ENCODE measurements around the gene BANF2. TPM values are rescaled to one million over a fixed set of nuclear protein-coding genes. Genes with fewer than 3 reads are reported as not detected.

BANF2 gene
- total and polyA plus RNA-seq, 2 of the 8 experiments (the other 6 are each of a cell fraction or from before 2014, with no cell fraction given): not detected

DNA sequence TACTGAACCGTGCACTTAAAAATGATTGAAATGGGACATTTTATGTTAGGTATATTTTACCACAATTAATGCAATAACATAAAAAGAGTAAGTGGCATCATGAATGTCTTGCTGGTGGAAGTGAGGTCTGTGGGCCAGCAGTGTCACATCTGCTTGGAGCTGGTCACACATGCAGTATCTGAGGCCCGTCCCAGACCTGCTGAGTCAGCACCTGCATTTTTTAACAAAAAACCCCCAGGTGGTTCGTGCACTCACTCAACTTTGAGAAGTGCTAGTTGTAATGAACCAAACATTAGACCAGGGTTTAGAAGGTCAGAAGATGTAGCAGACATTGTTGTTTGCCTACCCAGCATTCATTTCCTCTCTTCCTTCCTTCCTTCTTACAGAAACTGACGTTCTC lies 21.0 kb downstream of the BANF2 start:
- CTCF ChIA-PET (ENCODE audit: partially characterized antibody): interaction anchor here (0.6 kb wide), 1 partner anchor 88 kb away, joined by 3 read pairs; no protein-coding TSS in a partner anchor
- no peaks in the 10 kb centered on the region for H4K20me1 ChIP-seq (replicated peaks in 1 of 2; ENCODE audit: control insufficient read depth in 1 of 2, insufficient read depth in 2 of 2, low read length in 2 of 2)
- POLR2A ChIA-PET (ENCODE audit: partially characterized antibody): no interaction called here
- H2BK5ac ChIP-seq (ENCODE audit: low read depth, low read length): no peak overlapping the region
- H3K4me3 ChIP-seq (ENCODE audit: extremely low read depth in 1 of 4, insufficient read depth in 2 of 4, low read depth in 3 of 4, low read length in 4 of 4): no peak overlapping the region
- DNase-seq (ENCODE audit: low read depth in 1 of 2, low spot score in 2 of 2) (no peak), FAIRE-seq (no peak)
- H3K79me2 ChIP-seq (ENCODE audit: control insufficient read depth in 1 of 2, insufficient read depth in 2 of 2, low read length in 2 of 2): no peaks in the 10 kb centered on the region
- H3K23me2 ChIP-seq (ENCODE audit: low read depth, low read length): no peaks in the 10 kb centered on the region
- H2AK5ac ChIP-seq (ENCODE audit: low read depth, low read length): no peak overlapping the region
- no peak overlapping the region for H3K9ac ChIP-seq (replicated peaks in 1 of 4; ENCODE audit: extremely low read depth in 1 of 4, low read depth in 3 of 4, low read length in 3 of 4)
- no peak overlapping the region for H3K23ac ChIP-seq (ENCODE audit: insufficient read length)
- H2BK20ac ChIP-seq (ENCODE audit: low read length): no peak overlapping the region
- H3K27me3 ChIP-seq (replicated peaks in 1 of 4; ENCODE audit: control insufficient read depth in 3 of 4, extremely low read depth in 1 of 4, insufficient read depth in 3 of 4, low read length in 3 of 4): no peaks in the 10 kb centered on the region
- H4K91ac ChIP-seq (replicated peaks; ENCODE audit: insufficient read length, low read length): no peak overlapping the region
- H4K8ac ChIP-seq (ENCODE audit: extremely low read depth, insufficient read depth, low read length): no peak overlapping the region
- no peak overlapping the region for H3K4ac ChIP-seq (replicated peaks; ENCODE audit: insufficient read length, low read depth, low read length)
- 81% methylated on average over 4 of the region's 4 CpGs; no CpG with 5 or more reads in 1 of the 2 experiments for WGBS, 2 experiments (ENCODE audit: extremely low coverage in 1 of 2, insufficient coverage in 1 of 2, insufficient read length in 1 of 2, insufficient replicate concordance in 2 of 2, low coverage in 1 of 2, low lambda C conversion rate in 2 of 2, missing lambda C conversion rate in 1 of 2)
- no peak overlapping the region for H2BK12ac ChIP-seq (ENCODE audit: low read depth, low read length)
- no peak for TF ChIP-seq CHD2 (IDR thresholded peaks at IDR 0.05; ENCODE audit: low read length)
- peak; percentile 89 for TF ChIP-seq MAFK (IDR thresholded peaks at IDR 0.05; ENCODE audit: low read depth, low read length)
- TF ChIP-seq RXRA (IDR thresholded peaks at IDR 0.05; ENCODE audit: insufficient read depth, low read depth, low read length): no peak
- no peak overlapping the region for H3K18ac ChIP-seq (ENCODE audit: extremely low read depth, low read length)
- no peak overlapping the region for H3K27ac ChIP-seq (ENCODE audit: low read depth, low read length)
- H3K4me1 ChIP-seq (replicated peaks in 1 of 4; ENCODE audit: control insufficient read depth in 3 of 4, insufficient read depth in 4 of 4, low read length in 3 of 4): no peaks in the 10 kb centered on the region
- no peak overlapping the region for H3K14ac ChIP-seq (ENCODE audit: insufficient read length)
- no peak overlapping the region for H3K4me2 ChIP-seq (ENCODE audit: insufficient read depth in 1 of 2, low read depth in 2 of 2, low read length in 2 of 2)
- no peaks in the 10 kb centered on the region for H3K9me3 ChIP-seq (ENCODE audit: insufficient read depth in 2 of 2, low read depth in 1 of 2, low read length in 1 of 2)
- H3K79me1 ChIP-seq (ENCODE audit: low read depth, low read length): no peaks in the 10 kb centered on the region
- no peak overlapping the region for H2AFZ ChIP-seq (ENCODE audit: low read length)
- no peak overlapping the region for H2BK15ac ChIP-seq (ENCODE audit: low read length)
- H3K56ac ChIP-seq (replicated peaks; ENCODE audit: insufficient read length, low read depth, low read length): no peak overlapping the region
- no peak overlapping the region for H4K5ac ChIP-seq (ENCODE audit: insufficient read length, low read depth, low read length)
- no peak overlapping the region for H2BK120ac ChIP-seq (replicated peaks; ENCODE audit: low read depth, low read length)
- no peaks in the 10 kb centered on the region for H3K36me3 ChIP-seq (ENCODE audit: control insufficient read depth in 2 of 4, insufficient read depth in 4 of 4, low read length in 3 of 4)
